ENCODE measurements around the gene DDX21. TPM values are rescaled to one million over a fixed set of nuclear protein-coding genes. Genes with fewer than 3 reads are reported as not detected.
"Not testable (repeated sequence)": the region's sequence is repeated elsewhere in the genome, so short reads cannot be mapped to it uniquely, and the experiment has no call there.

DDX21 gene
- total RNA-seq, 1 donor from 2014 or later, result 112 TPM

- no peak for TF ChIP-seq CTCF (IDR thresholded peaks at IDR 0.05; ENCODE audit: insufficient read depth, low read length, poor library complexity, severe bottlenecking)
- DNase-seq (ENCODE audit: low read depth), result no peak
- Histone ChIP-seq H3K4me3 (ENCODE audit: low read depth, low read length) (no peak overlapping the region), H3K27me3 (ENCODE audit: control insufficient read depth, insufficient read depth, low read length) (no peaks in the 10 kb centered on the region), H3K36me3 (ENCODE audit: control insufficient read depth, insufficient read depth, low read length) (no peaks in the 10 kb centered on the region)
Measured at GRCh38 chr10:68938117-68938516, 17.9 kb upstream of the DDX21 start.

GRCh38 chr10:68938884-68939283 lies 17.1 kb upstream of the DDX21 start:
- Histone ChIP-seq H3K36me3 (ENCODE audit: control insufficient read depth, insufficient read depth, low read length) (no peaks in the 10 kb centered on the region), H3K4me3 (ENCODE audit: low read depth, low read length) (no peak overlapping the region), H3K27me3 (ENCODE audit: control insufficient read depth, insufficient read depth, low read length) (no peaks in the 10 kb centered on the region)
- DNase-seq (ENCODE audit: low read depth), result no peak
- TF ChIP-seq CTCF (IDR thresholded peaks at IDR 0.05; ENCODE audit: insufficient read depth, low read length, poor library complexity, severe bottlenecking), result no peak

- H3K27me3 ChIP-seq (ENCODE audit: control insufficient read depth, insufficient read depth, low read length); DNase-seq (ENCODE audit: low read depth); H3K4me3 ChIP-seq (ENCODE audit: low read depth, low read length); H3K36me3 ChIP-seq (ENCODE audit: control insufficient read depth, insufficient read depth, low read length): not testable (repeated sequence)
Measured at GRCh38 chr10:68940917-68941316, 15.1 kb upstream of the DDX21 start.

- no peak for TF ChIP-seq CTCF (IDR thresholded peaks at IDR 0.05; ENCODE audit: insufficient read depth, low read length, poor library complexity, severe bottlenecking)
- Histone ChIP-seq H3K27me3 (ENCODE audit: control insufficient read depth, insufficient read depth, low read length) (no peaks in the 10 kb centered on the region), H3K36me3 (ENCODE audit: control insufficient read depth, insufficient read depth, low read length) (no peaks in the 10 kb centered on the region), H3K4me3 (ENCODE audit: low read depth, low read length) (no peak overlapping the region)
- DNase-seq (ENCODE audit: low read depth), result no peak
Measured at GRCh38 chr10:68950598-68950997, 5.4 kb upstream of the DDX21 start.

- TF ChIP-seq CTCF (IDR thresholded peaks at IDR 0.05; ENCODE audit: insufficient read depth, low read length, poor library complexity, severe bottlenecking), result no peak
- Histone ChIP-seq H3K4me3 (ENCODE audit: low read depth, low read length) (no peak overlapping the region), H3K27me3 (ENCODE audit: control insufficient read depth, insufficient read depth, low read length) (no peaks in the 10 kb centered on the region), H3K36me3 (ENCODE audit: control insufficient read depth, insufficient read depth, low read length) (no peaks in the 10 kb centered on the region)
- no peak for DNase-seq (ENCODE audit: low read depth)
Measured at GRCh38 chr10:68954904-68955303, 1.1 kb upstream of the DDX21 start.

- DNase-seq (ENCODE audit: low read depth), result no peak
- no peak for TF ChIP-seq CTCF (IDR thresholded peaks at IDR 0.05; ENCODE audit: insufficient read depth, low read length, poor library complexity, severe bottlenecking)
Measured at GRCh38 chr10:68955355-68955831, 577 bp upstream of the DDX21 start.

More at GRCh38 chr10:68955355-68955831, 577 bp upstream of the DDX21 start:
- no peaks in the 10 kb centered on the region for H3K36me3 ChIP-seq (ENCODE audit: control insufficient read depth, insufficient read depth, low read length)
- H3K4me3 ChIP-seq (ENCODE audit: low read depth, low read length), result peak overlapping the region; percentile 77
- H3K27me3 ChIP-seq (ENCODE audit: control insufficient read depth, insufficient read depth, low read length), result no peaks in the 10 kb centered on the region
